HL-60 (cell line): ENCODE results near the gene ALS2CL.

ENCODE experiments used
- DNase-seq, 2 experiments: peaks; one replicate each; pipeline ENCODE4 v3.0.0-alpha.2; 2010 to 2020; ENCODE audit warnings: low read depth in 1 of 2, low spot score in 1 of 2
- H3K27ac ChIP-seq: fragments of 250-450 bp; sonication (Bioruptor Pico); replicated peaks from 2 replicates; pipeline ENCODE4 v1.5.1; 2020; ENCODE audit warnings: mild to moderate bottlenecking, moderate library complexity
- H3K27me3 ChIP-seq: fragments of 250-450 bp; sonication (Bioruptor Pico); 2 replicates; pipeline ENCODE4 v1.5.1; 2021; ENCODE audit warnings: mild to moderate bottlenecking, moderate library complexity; ENCODE audit not compliant: insufficient read depth, poor library complexity, severe bottlenecking
- H3K4me3 ChIP-seq: replicated peaks from 2 replicates; pipeline ENCODE4 v1.5.1; 2011; ENCODE audit warnings: mild to moderate bottlenecking, control low read depth, low read length; ENCODE audit not compliant: insufficient read depth
- CTCF ChIP-seq: IDR thresholded peaks from one replicate; pipeline ENCODE4 v1.5.1; 2011; ENCODE audit warnings: low read length, control low read depth, inconsistent platforms; ENCODE audit not compliant: insufficient read depth
- GABPA ChIP-seq: IDR thresholded peaks from 2 replicates; pipeline ENCODE4 v1.6.1; 2012; ENCODE audit warnings: low read depth
- POLR2AphosphoS5 ChIP-seq: IDR thresholded peaks from 2 replicates; pipeline ENCODE4 v1.6.1; 2012; ENCODE audit warnings: low read depth
- REST ChIP-seq: IDR thresholded peaks from 2 replicates; pipeline ENCODE4 v1.6.1; 2012; ENCODE audit warnings: low read depth; ENCODE audit not compliant: insufficient replicate concordance
- SPI1 ChIP-seq: IDR thresholded peaks from 2 replicates; pipeline ENCODE4 v1.6.1; 2012; ENCODE audit warnings: low read depth, mild to moderate bottlenecking, borderline replicate concordance

Gene ALS2CL

DNA sequence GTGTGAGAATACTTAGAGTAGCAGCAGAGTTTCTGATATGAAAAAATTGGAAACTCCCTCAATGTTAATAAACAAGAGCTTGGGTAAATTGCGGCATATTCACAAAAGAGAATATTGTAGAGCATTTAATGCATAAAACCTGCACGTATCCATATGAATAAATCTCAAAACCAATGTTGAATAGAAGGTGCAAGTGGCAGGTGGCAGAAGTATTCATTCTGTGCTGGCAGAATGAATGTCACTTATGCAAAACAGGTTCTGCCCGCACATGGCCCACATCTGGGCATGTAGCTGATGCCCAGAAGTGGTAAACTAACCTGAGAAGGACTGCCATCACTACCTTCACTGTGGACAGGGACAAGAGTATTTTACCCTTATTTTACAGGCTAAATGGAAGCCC is 38.3 kb upstream of the ALS2CL start:
- H3K27ac ChIP-seq, result no peak overlapping the region
- no peak for TF ChIP-seq CTCF
- TF ChIP-seq REST, result no peak
- no peak for TF ChIP-seq SPI1
- no peak overlapping the region for H3K4me3 ChIP-seq
- no peak for DNase-seq
- H3K27me3 ChIP-seq, result peaks cover 3% of the 10 kb centered on the region

DNA sequence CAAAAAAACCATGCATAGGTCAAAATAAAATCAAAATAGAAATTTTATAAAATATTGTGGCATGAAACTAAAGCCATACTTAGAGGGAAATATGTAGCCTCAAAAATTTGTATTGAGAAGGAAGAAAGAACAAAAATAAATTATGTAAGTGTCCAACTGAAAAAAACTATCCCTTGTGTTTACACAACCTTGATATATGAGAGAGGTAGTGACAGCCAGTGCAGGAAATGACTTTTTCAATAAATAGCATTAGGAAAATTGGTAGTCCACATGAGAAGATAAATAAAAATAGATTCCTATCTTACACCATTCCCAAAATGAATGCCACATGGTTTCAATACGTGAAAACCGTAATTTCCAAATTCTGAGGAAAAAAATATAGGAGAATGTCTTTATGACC is 37.3 kb upstream of the ALS2CL start:
- peaks cover 3% of the 10 kb centered on the region for H3K27me3 ChIP-seq
- H3K27ac ChIP-seq, result no peak overlapping the region
- no peak overlapping the region for H3K4me3 ChIP-seq
- TF ChIP-seq REST, result no peak
- TF ChIP-seq POLR2AphosphoS5, result no peak
- no peak for TF ChIP-seq CTCF
- TF ChIP-seq GABPA, result no peak
- TF ChIP-seq SPI1, result no peak
- DNase-seq, result no peak

DNA sequence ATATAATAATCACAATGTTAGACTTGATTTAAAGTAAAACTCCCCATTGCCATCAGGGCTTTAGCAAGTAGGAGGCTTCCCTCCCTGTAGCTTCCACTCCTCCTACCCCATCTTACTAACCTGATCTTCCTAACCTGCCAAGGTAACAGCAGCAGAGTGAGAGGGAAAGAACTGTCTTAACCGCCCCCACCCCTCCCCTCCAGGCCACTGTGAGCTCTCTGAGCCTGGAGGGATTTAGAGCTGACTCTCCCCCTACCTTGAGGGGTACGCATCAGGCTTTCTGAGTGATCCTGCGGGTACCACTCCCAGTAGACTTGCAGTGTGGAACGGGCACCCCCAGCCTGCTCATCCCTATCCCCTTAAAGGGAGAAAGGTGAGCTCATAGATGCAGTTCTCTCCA is 35.6 kb upstream of the ALS2CL start:
- Histone ChIP-seq H3K27ac (no peak overlapping the region), H3K4me3 (no peak overlapping the region), H3K27me3 (peaks cover 3% of the 10 kb centered on the region)
- TF ChIP-seq REST (no peak), POLR2AphosphoS5 (no peak), CTCF (no peak), GABPA (no peak), SPI1 (no peak)
- DNase-seq, result no peak
